Activated naive CD4-positive, alpha-beta T cell treated with Interleukin-2 at 50 U/mL for 16 hours (primary cell): ENCODE data around the gene PEX1.
A peak's percentile ranks its signal among the peaks of the same experiment; 100 is the strongest.
"Not testable (repeated sequence)": the region's sequence is repeated elsewhere in the genome, so short reads cannot be mapped to it uniquely, and the experiment has no call there.

Source experiments
- DNase-seq: peaks from one replicate; pipeline ENCODE4 v3.0.0-alpha.2; 2020

Gene PEX1

GRCh38 chr7:92456236-92456635 lies 72.1 kb downstream of the PEX1 start:
- no peak for DNase-seq

- no peak for DNase-seq
Measured at GRCh38 chr7:92451645-92452044, 76.7 kb downstream of the PEX1 start.

DNA sequence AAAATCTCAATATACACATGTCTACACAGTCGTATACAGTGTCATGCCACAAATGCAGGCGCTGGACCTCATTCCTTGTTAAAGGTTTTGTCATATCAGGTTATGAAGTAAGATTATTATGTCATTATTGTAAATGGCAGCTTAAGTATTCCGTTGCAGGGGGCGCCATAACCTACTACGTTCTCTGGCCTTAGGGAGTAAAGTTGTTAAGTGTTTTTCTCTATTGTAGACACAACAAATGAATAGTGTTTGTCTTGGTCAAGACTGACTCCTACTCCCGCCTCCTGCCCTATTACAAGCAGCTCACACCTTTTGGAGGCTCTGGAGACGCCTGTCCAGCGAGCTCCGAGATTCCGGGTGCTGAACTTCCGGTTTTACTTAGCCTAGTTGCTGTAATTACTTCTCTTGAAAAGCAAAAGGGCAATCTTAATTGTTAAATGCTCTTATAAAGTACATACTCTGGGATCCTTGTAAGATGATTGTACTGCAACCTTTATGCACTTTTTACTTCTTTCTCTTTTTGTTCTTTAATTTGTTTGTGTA lies 80.0 kb downstream of the PEX1 start:
- peak; percentile 64 for DNase-seq

GRCh38 chr7:92447345-92448204 lies 80.7 kb downstream of the PEX1 start, which contains the start of gene GATAD1:
TSS of gene GATAD1 (plus strand) at chr7:92447482. CDS start at chr7:92447730, 248 bp downstream.
- DNase-seq: peak; percentile 83

GRCh38 chr7:92446869-92447344 lies 81.4 kb downstream of the PEX1 start:
- no peak for DNase-seq

DNA sequence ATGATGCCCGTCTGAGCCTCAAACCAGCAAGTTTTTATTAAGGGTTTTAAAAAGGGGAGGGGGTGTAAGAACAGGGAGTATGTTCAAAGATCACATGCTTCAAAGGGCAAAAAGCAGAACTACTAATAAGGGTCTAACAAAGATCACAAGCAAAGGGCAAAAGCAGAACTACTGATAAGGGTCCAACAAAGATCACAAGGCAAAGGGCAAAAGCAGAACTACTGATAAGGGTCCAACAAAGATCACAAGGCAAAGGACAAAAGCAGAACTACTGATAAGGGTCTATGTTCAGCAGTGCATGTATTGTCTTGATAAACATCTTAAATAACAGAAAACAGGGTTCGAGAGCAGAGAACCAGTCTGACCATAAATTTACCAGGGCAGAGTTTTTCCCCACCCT lies 85.6 kb downstream of the PEX1 start:
- not testable (repeated sequence) for DNase-seq

DNA sequence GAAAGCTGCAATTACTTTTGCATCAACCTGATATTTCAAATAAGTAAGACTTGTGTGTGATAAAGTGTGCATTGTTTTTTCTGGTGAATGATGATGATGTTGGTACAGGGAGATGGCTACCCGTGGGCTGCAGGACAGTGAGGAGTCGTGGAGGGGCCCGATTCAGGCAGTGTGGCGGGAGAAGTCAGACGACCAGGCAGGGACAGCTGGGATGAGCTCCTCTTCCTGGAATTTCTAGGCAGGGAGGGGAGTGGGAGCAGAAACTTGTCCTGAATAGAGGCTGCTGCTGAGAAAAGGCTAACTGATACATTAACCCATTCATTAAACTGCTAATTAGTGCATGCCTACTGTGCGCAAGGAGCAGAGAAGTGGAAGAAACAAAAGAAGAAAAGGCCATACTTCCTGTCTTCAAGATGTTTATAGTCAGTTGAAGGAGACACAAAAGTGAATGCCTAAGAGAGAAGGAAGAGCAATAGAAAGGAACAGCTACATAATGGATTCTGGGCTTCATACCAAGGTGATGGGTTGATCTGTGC lies 90.3 kb downstream of the PEX1 start:
- DNase-seq: no peak
